ENCODE data around the gene ZFAND2A.

DNA sequence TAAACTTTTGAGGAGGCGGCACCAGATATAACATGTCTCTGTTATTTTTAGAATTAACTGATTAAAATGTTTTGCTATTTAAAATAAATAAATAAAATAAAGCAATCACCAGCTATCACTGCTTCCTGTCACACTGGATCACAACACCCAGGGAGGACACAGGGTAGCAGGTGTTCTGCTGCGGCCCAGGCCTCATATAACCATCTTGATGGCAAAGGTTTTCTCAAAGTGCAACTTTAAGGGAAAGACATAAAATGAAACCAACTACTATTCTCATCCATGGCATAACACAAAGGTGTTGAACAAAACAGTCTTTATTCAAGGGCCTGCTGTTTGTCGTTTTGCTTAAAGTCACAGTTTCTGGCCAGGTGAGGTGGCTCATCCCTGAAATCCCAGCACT, 48.8 kb downstream of the ZFAND2A start:
- TF ChIP-seq ZSCAN16 (tag by site-specific recombination; IDR thresholded peaks at IDR 0.05), result no peak
- TF ChIP-seq, protein P1, sequence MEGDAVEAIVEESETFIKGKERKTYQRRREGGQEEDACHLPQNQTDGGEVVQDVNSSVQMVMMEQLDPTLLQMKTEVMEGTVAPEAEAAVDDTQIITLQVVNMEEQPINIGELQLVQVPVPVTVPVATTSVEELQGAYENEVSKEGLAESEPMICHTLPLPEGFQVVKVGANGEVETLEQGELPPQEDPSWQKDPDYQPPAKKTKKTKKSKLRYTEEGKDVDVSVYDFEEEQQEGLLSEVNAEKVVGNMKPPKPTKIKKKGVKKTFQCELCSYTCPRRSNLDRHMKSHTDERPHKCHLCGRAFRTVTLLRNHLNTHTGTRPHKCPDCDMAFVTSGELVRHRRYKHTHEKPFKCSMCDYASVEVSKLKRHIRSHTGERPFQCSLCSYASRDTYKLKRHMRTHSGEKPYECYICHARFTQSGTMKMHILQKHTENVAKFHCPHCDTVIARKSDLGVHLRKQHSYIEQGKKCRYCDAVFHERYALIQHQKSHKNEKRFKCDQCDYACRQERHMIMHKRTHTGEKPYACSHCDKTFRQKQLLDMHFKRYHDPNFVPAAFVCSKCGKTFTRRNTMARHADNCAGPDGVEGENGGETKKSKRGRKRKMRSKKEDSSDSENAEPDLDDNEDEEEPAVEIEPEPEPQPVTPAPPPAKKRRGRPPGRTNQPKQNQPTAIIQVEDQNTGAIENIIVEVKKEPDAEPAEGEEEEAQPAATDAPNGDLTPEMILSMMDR (tag by site-specific recombination; IDR thresholded peaks at IDR 0.05), result no peak
- TF ChIP-seq ZNF274 (IDR thresholded peaks at IDR 0.05; ENCODE audit: low read length), result no peak
- no peak for TF ChIP-seq ZNF274 (tag by site-specific recombination; IDR thresholded peaks at IDR 0.05; ENCODE audit: borderline replicate concordance)
- no peak for TF ChIP-seq ZNF184 (tag by site-specific recombination; IDR thresholded peaks at IDR 0.05)
- no peak for TF ChIP-seq ZNF404 (tag by site-specific recombination; IDR thresholded peaks at IDR 0.05)
- TF ChIP-seq ZBTB21 (tag by site-specific recombination; IDR thresholded peaks at IDR 0.05), result no peak
- TF ChIP-seq, protein P2, sequence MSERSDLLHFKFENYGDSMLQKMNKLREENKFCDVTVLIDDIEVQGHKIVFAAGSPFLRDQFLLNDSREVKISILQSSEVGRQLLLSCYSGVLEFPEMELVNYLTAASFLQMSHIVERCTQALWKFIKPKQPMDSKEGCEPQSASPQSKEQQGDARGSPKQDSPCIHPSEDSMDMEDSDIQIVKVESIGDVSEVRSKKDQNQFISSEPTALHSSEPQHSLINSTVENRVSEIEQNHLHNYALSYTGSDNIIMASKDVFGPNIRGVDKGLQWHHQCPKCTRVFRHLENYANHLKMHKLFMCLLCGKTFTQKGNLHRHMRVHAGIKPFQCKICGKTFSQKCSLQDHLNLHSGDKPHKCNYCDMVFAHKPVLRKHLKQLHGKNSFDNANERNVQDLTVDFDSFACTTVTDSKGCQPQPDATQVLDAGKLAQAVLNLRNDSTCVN (tag by site-specific recombination; optimal IDR thresholded peaks at IDR 0.05), result no peak
- TF ChIP-seq, protein P3, sequence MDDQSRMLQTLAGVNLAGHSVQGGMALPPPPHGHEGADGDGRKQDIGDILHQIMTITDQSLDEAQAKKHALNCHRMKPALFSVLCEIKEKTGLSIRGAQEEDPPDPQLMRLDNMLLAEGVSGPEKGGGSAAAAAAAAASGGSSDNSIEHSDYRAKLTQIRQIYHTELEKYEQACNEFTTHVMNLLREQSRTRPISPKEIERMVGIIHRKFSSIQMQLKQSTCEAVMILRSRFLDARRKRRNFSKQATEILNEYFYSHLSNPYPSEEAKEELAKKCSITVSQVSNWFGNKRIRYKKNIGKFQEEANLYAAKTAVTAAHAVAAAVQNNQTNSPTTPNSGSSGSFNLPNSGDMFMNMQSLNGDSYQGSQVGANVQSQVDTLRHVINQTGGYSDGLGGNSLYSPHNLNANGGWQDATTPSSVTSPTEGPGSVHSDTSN (CRISPR knock-in tag; IDR thresholded peaks at IDR 0.05), result no peak
- TF ChIP-seq, protein P4, sequence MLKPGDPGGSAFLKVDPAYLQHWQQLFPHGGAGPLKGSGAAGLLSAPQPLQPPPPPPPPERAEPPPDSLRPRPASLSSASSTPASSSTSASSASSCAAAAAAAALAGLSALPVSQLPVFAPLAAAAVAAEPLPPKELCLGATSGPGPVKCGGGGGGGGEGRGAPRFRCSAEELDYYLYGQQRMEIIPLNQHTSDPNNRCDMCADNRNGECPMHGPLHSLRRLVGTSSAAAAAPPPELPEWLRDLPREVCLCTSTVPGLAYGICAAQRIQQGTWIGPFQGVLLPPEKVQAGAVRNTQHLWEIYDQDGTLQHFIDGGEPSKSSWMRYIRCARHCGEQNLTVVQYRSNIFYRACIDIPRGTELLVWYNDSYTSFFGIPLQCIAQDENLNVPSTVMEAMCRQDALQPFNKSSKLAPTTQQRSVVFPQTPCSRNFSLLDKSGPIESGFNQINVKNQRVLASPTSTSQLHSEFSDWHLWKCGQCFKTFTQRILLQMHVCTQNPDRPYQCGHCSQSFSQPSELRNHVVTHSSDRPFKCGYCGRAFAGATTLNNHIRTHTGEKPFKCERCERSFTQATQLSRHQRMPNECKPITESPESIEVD (tag by site-specific recombination; IDR thresholded peaks at IDR 0.05), result no peak
- TF ChIP-seq, protein P5, sequence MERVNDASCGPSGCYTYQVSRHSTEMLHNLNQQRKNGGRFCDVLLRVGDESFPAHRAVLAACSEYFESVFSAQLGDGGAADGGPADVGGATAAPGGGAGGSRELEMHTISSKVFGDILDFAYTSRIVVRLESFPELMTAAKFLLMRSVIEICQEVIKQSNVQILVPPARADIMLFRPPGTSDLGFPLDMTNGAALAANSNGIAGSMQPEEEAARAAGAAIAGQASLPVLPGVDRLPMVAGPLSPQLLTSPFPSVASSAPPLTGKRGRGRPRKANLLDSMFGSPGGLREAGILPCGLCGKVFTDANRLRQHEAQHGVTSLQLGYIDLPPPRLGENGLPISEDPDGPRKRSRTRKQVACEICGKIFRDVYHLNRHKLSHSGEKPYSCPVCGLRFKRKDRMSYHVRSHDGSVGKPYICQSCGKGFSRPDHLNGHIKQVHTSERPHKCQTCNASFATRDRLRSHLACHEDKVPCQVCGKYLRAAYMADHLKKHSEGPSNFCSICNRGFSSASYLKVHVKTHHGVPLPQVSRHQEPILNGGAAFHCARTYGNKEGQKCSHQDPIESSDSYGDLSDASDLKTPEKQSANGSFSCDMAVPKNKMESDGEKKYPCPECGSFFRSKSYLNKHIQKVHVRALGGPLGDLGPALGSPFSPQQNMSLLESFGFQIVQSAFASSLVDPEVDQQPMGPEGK (tag by site-specific recombination; IDR thresholded peaks at IDR 0.05), result no peak
- TF ChIP-seq, protein P6, sequence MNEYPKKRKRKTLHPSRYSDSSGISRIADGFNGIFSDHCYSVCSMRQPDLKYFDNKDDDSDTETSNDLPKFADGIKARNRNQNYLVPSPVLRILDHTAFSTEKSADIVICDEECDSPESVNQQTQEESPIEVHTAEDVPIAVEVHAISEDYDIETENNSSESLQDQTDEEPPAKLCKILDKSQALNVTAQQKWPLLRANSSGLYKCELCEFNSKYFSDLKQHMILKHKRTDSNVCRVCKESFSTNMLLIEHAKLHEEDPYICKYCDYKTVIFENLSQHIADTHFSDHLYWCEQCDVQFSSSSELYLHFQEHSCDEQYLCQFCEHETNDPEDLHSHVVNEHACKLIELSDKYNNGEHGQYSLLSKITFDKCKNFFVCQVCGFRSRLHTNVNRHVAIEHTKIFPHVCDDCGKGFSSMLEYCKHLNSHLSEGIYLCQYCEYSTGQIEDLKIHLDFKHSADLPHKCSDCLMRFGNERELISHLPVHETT (tag by site-specific recombination; IDR thresholded peaks at IDR 0.05), result no peak
- TF ChIP-seq ZFP3 (tag by site-specific recombination; IDR thresholded peaks at IDR 0.05; ENCODE audit: low read depth), result no peak
- no peak for TF ChIP-seq ZNF121 (tag by site-specific recombination; IDR thresholded peaks at IDR 0.05)
- TF ChIP-seq, protein P7, sequence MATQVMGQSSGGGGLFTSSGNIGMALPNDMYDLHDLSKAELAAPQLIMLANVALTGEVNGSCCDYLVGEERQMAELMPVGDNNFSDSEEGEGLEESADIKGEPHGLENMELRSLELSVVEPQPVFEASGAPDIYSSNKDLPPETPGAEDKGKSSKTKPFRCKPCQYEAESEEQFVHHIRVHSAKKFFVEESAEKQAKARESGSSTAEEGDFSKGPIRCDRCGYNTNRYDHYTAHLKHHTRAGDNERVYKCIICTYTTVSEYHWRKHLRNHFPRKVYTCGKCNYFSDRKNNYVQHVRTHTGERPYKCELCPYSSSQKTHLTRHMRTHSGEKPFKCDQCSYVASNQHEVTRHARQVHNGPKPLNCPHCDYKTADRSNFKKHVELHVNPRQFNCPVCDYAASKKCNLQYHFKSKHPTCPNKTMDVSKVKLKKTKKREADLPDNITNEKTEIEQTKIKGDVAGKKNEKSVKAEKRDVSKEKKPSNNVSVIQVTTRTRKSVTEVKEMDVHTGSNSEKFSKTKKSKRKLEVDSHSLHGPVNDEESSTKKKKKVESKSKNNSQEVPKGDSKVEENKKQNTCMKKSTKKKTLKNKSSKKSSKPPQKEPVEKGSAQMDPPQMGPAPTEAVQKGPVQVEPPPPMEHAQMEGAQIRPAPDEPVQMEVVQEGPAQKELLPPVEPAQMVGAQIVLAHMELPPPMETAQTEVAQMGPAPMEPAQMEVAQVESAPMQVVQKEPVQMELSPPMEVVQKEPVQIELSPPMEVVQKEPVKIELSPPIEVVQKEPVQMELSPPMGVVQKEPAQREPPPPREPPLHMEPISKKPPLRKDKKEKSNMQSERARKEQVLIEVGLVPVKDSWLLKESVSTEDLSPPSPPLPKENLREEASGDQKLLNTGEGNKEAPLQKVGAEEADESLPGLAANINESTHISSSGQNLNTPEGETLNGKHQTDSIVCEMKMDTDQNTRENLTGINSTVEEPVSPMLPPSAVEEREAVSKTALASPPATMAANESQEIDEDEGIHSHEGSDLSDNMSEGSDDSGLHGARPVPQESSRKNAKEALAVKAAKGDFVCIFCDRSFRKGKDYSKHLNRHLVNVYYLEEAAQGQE (tag by site-specific recombination; IDR thresholded peaks at IDR 0.05), result no peak
